K562 (cell line): ENCODE results near the gene GOT1. TPM values are rescaled to one million over a fixed set of nuclear protein-coding genes. Genes with fewer than 3 reads are reported as not detected.
A peak's percentile ranks its signal among the peaks of the same experiment; 100 is the strongest.

Source experiments
- ATAC-seq: fragments of 200-7000 bp; cut with Tn5 transposase; 3 replicates; pipeline ENCODE4 v1.9.1; 2020; ENCODE audit warnings: moderate library complexity
- BruUV-seq: library from RNA; stranded (reverse); fragments of 400-500 nt; replicated peaks from 2 replicates; lab custom pipeline; 2021; lab: Mats Ljungman, UMichigan
- CTCF ChIA-PET: fragments of 300-600 bp; formaldehyde crosslinking; extraction: SDS; loops from one replicate; lab custom pipeline; 2021; ENCODE audit warnings: low intra/inter-chr PET ratio; lab: Yijun Ruan, JAX
- POLR2A ChIA-PET: fragments of 300-600, 350-650 bp; sonication (Branson Sonifier 250); formaldehyde crosslinking; extraction: SDS; loops from one replicate; lab custom pipeline; 2021; ENCODE audit warnings: antibody characterized with exemption, inconsistent platforms; lab: Yijun Ruan, JAX
- DNase-seq, 4 experiments: peaks; one replicate each; pipeline versions ENCODE4 v3.0.0 to v3.0.0-alpha.2; 2011 to 2018; ENCODE audit warnings: low spot score in 3 of 4, mixed read lengths in 3 of 4; ENCODE audit errors: extremely low read depth in 1 of 4
- FAIRE-seq: peaks from 2 replicates; lab custom pipeline; 2011; peaks lifted over from hg19 to GRCh38; lab: Jason Lieb, UNC
- H2AFZ ChIP-seq: 2 replicates; pipeline ENCODE4 v1.6.0; 2011; ENCODE audit warnings: low read depth, low read length, control low read depth, inconsistent platforms
- H3K27ac ChIP-seq: fragments of 200-600 bp; 3 replicates; pipeline ENCODE4 v1.8.0; 2011; ENCODE audit warnings: low read depth, mild to moderate bottlenecking, control low read depth, inconsistent platforms, low read length, moderate library complexity, mixed read lengths; ENCODE audit errors: extremely low read depth
- H3K27me3 ChIP-seq, 2 experiments: fragments of 300-600 bp in 1 of 2; 2 replicates in 1 of 2; 3 replicates in 1 of 2; pipeline versions ENCODE4 v1.6.0 to v1.8.0; 2011; ENCODE audit warnings: inconsistent platforms in 2 of 2, low read length in 2 of 2, mild to moderate bottlenecking in 1 of 2, mixed read lengths in 1 of 2, moderate library complexity in 1 of 2; ENCODE audit not compliant: control insufficient read depth in 2 of 2, insufficient read depth in 2 of 2
- H3K36me3 ChIP-seq: fragments of 300-600 bp; 3 replicates; pipeline ENCODE4 v1.8.0; 2011; ENCODE audit warnings: mild to moderate bottlenecking, low read length, inconsistent platforms; ENCODE audit not compliant: control insufficient read depth, insufficient read depth
- H3K4me1 ChIP-seq, 2 experiments: fragments of 200-600 bp in 1 of 2; replicated peaks in 1 of 2; 2 replicates in 1 of 2; 3 replicates in 1 of 2; pipeline versions ENCODE4 v1.5.1 to v1.8.0; 2011; ENCODE audit warnings: inconsistent platforms in 2 of 2, low read length in 2 of 2, mild to moderate bottlenecking in 1 of 2, mixed read lengths in 1 of 2, moderate library complexity in 1 of 2; ENCODE audit not compliant: control insufficient read depth in 2 of 2, insufficient read depth in 2 of 2
- H3K4me2 ChIP-seq: 2 replicates; pipeline ENCODE4 v1.6.1; 2011; ENCODE audit warnings: low read length, control low read depth, inconsistent platforms, mixed read lengths; ENCODE audit not compliant: insufficient read depth
- H3K4me3 ChIP-seq: fragments of 200-600 bp; sonication (generic), shearing (Covaris generic); 2 replicates; pipeline ENCODE4 v1.5.1; 2016; ENCODE audit warnings: control low read depth, inconsistent platforms
- H3K79me2 ChIP-seq: fragments of 200-600 bp; 3 replicates; pipeline ENCODE4 v1.8.0; 2011; ENCODE audit warnings: low read length, inconsistent platforms; ENCODE audit not compliant: control insufficient read depth, insufficient read depth
- H3K9ac ChIP-seq, 2 experiments: 2 replicates each; pipeline versions ENCODE4 v1.6.0 to v1.6.1; 2011; ENCODE audit warnings: low read depth in 2 of 2, low read length in 2 of 2, control low read depth in 1 of 2, inconsistent platforms in 1 of 2, mild to moderate bottlenecking in 1 of 2, mixed read lengths in 1 of 2; ENCODE audit not compliant: insufficient read depth in 1 of 2
- H3K9me1 ChIP-seq: one replicate; pipeline ENCODE4 v1.6.0; 2011; ENCODE audit warnings: inconsistent platforms, mild to moderate bottlenecking, low read length, moderate library complexity; ENCODE audit not compliant: control insufficient read depth, insufficient read depth
- H3K9me3 ChIP-seq: replicated peaks from 2 replicates; pipeline ENCODE4 v1.5.1; 2011; ENCODE audit warnings: low read depth, low read length, inconsistent platforms; ENCODE audit not compliant: control insufficient read depth, insufficient read depth
- H4K20me1 ChIP-seq: replicated peaks from 2 replicates; pipeline ENCODE4 v1.6.1; 2011; ENCODE audit warnings: low read length, inconsistent platforms, mixed read lengths; ENCODE audit not compliant: control insufficient read depth, insufficient read depth
- CTCF ChIP-seq, 3 experiments: IDR thresholded peaks in 2 of 3; conservative IDR thresholded peaks in 1 of 3; 2 replicates each; pipeline ENCODE4 v1.5.1; 2011 to 2012; ENCODE audit warnings: low read length in 3 of 3, mild to moderate bottlenecking in 3 of 3, control low read depth in 2 of 3, improper control_type of control experiment in 1 of 3, inconsistent platforms in 1 of 3, low read depth in 1 of 3, mixed read lengths in 1 of 3, moderate library complexity in 1 of 3; ENCODE audit not compliant: insufficient read depth in 2 of 3
- KDM1A ChIP-seq, 2 experiments: fragments of 450-650 bp; IDR thresholded peaks; 2 replicates each; pipeline ENCODE4 v1.6.1; 2016; ENCODE audit warnings: mild to moderate bottlenecking in 2 of 2
- WHSC1 ChIP-seq: IDR thresholded peaks from one replicate; pipeline ENCODE4 v1.6.1; 2012; ENCODE audit warnings: low read length, control low read depth, inconsistent platforms
- ZBTB33 ChIP-seq: sonication (generic); formaldehyde crosslinking; IDR thresholded peaks from 2 replicates; pipeline ENCODE4 v1.8.1; 2023; ENCODE audit warnings: mild to moderate bottlenecking, missing genetic modification reagents
- WGBS: fragments of 100-300 bp; shearing (Covaris generic); methylation state at CpG from one replicate; pipeline ENCODE4 v1.1.6; 2016; ENCODE audit warnings: low coverage, mixed read lengths; ENCODE audit not compliant: insufficient coverage; ENCODE audit errors: missing lambda C conversion rate; 5-methylcytosine and 5-hydroxymethylcytosine counted together
- in situ Hi-C: fragments of 300-500 bp; cut with MboI; formaldehyde crosslinking; loops from 4 replicates; pipeline ENCODE4 v1.15.0; 2018; ENCODE audit warnings: inconsistent platforms, mixed read lengths
- intact Hi-C: fragments of 100-400 bp; cut with micrococcal nuclease; formaldehyde crosslinking; loops from 2 replicates; pipeline ENCODE4 v1.14.2; 2022
- polyA plus RNA-seq, 8 experiments: library from polyadenylated mRNA; depleted of rRNA in 4 of 8; stranded (reverse) in 5 of 8; unstranded in 3 of 8; fragments of >200 nt; fragmentation: Nextera tagmentation in 2 of 8; fragmentation: Illumina TruSeq in 1 of 8; extraction: Ambion mirVana in 2 of 8; extraction: Trizol in 1 of 8; gene quantifications; 2 replicates each; pipeline versions ENCODE4 v1.2.1 to v1.2.3, GENCODE V29; 2011 to 2014; ENCODE audit warnings: inconsistent platforms in 1 of 8, missing spikeins in 1 of 8
- total RNA-seq, 7 experiments: library from RNA; depleted of rRNA in 6 of 7; stranded (reverse); fragments of >200 nt in 6 of 7; fragmentation: Illumina TruSeq in 2 of 7; extraction: Trizol in 2 of 7; gene quantifications; 2 replicates each; pipeline versions ENCODE4 v1.2.1 to v1.2.3, GENCODE V29; 2011 to 2021; ENCODE audit warnings: low replicate concordance in 1 of 7

Gene GOT1
- total and polyA plus RNA-seq, 9 of the 15 experiments (the other 6 are each of a cell fraction or from before 2014, with no cell fraction given) = 55.7 to 166 (median 75.4) TPM

- 0 out of 3 replicates have a peak, but pooled peaks cover 3% of the 10 kb centered on the region for H3K36me3 ChIP-seq
- FAIRE-seq (no peak), DNase-seq (peak in 1 of 4 experiments; percentile 14), ATAC-seq (no peak)
- in situ Hi-C loops = loop anchor here (25.0 kb wide), 1 partner anchor 270 kb away; no protein-coding TSS in a partner anchor
- H3K4me2 ChIP-seq = no peak overlapping the region
- no peak overlapping the region for H3K27ac ChIP-seq
- H3K4me3 ChIP-seq = no peak overlapping the region
- 19% methylated on average over 2 of the region's 5 CpGs for WGBS
- POLR2A ChIA-PET = interaction anchor here (1.1 kb wide), 1 partner anchor 9 kb away, joined by 5 read pairs; no protein-coding TSS in a partner anchor
- H2AFZ ChIP-seq = no peak overlapping the region
- H3K9me3 ChIP-seq = no peaks in the 10 kb centered on the region
- H3K27me3 ChIP-seq = peaks cover 0 to 7% of the 10 kb centered on the region in 2 experiments; a peak in 2 of 5 replicates
- no peaks in the 10 kb centered on the region for H4K20me1 ChIP-seq
- TF ChIP-seq ZBTB33 (CRISPR knock-in tag) = no peak
- TF ChIP-seq WHSC1 = no peak
- TF ChIP-seq CTCF (IDR thresholded peaks at IDR 0.05 in 2 of 3, conservative IDR thresholded peaks at IDR 0.05 in 1 of 3; ENCODE audit: insufficient read depth in 2 of 3, low read depth in 1 of 3, low read length in 3 of 3) = peak; percentile 13 to 21 (median 13); a peak in 1 of 6 replicates
- peak in 1 of 2 experiments; percentile 31; a peak in 1 of 4 replicates for TF ChIP-seq KDM1A (IDR thresholded peaks at IDR 0.05)
- TF ChIP-seq, all 486 proteins: peak for 2
- CTCF ChIA-PET = no interaction called here
- intact Hi-C loops = no loop called here
- BruUV-seq = no TSS peak
- Histone ChIP-seq H3K4me1 (no peaks in the 10 kb centered on the region), H3K9ac (no peak overlapping the region), H3K79me2 (no peaks in the 10 kb centered on the region), H3K9me1 (no peaks in the 10 kb centered on the region)
These were observed 12.0 kb upstream of the GOT1 start for GRCh38 chr10:99442394-99442793.
